ENCODE measurements around the gene BTBD16.

BTBD16 gene

DNA sequence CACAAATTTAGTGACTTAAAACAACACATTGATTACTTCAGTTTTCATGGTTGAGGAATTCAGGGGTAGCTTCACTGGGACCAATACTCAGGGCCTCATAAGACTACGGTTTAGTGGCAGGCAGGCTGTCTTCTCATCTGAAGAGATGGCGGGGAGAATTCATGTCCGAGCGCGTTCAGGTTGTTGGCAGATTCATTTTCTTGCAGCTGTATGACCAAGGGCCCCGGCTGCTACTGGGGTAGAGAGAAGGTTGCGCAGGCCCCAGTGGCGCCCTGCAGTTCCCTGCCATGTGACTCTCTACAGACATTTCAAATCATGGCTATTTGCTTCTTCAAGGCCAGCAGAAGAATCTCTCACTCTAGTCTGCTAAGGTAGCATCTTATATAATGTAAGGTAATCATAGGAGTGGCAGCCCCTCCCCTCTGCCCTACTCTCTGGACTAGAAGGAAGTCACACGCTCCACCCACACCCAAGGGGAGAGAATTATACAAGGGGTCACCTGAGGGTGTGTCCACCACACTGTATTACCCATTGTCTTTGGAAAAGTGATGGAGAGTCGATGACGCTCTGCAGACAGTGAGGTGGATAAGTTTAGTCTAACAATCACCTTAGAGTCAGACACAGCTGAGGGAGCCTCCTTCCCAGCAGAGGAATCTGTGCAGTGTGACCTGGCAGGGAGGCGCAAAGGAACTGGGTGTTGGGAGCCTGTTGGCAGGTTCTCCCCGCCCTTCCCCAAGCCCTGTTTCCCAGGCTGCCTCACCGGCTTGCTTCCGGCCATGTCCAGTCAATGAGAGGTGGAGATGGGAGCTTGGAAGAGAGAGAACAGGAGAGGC is 67.7 kb downstream of the BTBD16 start:
- in situ Hi-C loops (cut with MboI; ENCODE audit: low sequenced_read_pairs): no loop called here

DNA sequence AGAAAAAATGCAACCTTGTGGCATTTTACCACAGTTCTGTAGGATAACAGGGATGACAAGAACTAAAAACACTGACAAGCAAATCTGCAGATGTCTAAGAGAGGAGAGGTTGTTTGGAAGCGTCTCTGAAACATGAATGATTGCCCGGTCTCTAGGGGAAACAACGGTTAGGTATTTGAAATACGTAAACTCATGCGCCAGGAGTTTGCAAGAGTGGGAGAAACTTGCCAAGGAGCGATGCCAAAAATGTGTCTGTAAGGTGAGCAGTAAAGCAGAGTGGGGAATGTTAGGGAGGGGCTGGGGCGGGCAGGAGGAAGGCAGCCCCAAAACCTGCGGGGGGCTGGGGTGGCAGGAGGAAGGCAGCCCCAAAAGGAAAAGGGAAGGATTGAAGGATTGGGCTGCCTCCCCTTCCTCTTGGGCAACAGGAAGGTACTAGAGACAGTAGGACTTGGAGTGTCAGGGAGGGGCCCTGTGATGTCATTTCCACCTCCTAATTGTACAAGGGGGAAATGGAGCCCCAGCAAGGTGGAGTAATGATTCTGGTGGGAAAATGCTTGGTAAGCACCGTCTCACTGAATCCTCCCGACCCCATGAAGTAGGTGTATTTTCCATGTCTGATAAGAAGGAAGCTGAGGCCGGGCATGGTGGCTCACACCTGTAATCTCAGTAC is 70.2 kb downstream of the BTBD16 start:
- in situ Hi-C loops (cut with MboI; ENCODE audit: low sequenced_read_pairs): no loop called here

DNA sequence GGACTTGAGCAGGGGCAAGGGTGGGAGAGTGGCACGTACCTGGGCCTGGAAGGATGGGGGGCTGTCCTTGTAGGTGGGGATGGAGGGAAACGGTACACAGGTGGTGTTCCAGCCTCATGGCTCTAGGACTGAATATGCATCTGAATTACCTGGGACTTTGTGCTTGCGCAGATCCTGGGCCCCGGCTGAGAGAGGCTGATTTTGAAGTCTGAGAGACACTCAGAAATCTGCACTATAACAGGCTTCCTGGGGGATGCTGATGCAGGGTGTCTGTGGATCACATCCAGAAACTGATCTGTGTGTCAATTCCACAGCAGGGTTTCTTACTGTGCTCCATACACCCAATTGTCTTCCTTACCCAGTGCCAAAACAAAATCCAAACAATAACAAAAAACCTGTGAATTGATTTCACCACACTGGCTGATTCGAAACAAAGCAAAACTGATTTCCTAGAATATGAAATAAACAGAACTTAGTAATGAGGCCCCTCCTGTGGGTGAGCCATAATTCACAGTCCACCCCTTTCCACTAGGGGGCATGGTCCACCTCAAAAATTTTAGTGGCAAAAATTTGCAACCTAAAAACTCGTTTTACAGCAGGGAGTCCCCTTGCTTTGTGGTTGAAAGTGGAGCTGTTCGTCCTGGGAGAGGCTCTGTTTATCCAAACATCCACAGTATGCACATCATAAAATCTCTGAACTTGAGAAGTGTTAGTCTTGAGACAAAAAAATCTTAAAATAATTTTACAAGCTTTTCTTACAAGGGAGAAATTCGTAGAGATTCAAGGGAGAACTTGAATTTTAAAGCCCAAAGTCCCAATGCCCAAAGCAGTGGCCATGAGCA is 71.4 kb downstream of the BTBD16 start:
- in situ Hi-C loops (cut with MboI; ENCODE audit: low sequenced_read_pairs): no loop called here

DNA sequence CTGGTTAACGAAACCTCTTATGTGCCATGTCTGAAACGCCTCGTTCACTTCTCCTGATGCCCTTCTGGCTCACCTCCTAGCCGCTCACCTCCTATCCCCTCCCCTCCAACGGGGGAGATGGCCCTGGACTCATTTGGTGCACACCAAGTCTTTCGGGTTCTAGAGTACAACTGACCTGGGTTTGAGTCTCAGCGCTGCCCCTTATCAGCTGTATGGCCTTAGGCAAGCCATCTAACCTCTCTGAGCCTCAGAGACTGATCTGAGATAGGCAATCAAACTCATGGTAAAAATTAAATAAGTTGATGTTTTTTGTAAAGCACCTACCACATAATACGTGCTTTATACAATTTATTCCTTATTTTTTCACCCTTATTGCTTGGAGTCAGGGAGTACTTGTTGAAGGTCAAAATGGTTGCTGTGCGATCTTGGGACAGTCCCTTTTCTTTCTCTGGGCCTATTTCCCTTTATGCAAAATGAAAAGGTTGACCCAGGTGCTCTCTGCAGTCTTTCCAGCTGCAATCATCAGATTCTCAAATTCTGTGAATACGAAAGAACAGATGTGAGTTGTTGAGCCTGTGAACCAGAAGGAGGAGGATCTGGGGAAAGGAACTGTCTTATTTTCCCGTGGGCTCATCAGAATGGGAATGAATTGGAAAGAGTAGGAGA is 72.2 kb downstream of the BTBD16 start:
- in situ Hi-C loops (cut with MboI; ENCODE audit: low sequenced_read_pairs): no loop called here

DNA sequence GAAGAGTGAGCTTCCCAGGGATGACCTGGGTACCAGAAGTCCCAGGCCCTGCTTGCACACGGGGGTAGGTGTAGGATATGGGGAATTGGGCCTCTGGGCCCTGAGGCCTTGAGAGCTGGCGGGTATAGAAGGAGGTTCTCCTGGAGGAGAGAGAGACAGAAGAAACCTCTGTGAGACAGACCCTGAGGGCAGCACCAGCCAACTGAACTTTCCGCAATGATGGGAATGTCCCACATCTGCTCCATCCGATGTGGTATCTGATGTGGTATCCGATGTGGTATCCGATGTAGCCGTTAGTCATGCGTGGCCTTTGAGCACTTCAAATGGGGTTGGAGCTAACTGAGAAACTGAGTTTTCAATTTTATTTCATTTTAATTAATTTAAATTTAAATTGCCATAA is 72.8 kb downstream of the BTBD16 start:
- in situ Hi-C loops (cut with MboI; ENCODE audit: low sequenced_read_pairs): no loop called here

DNA sequence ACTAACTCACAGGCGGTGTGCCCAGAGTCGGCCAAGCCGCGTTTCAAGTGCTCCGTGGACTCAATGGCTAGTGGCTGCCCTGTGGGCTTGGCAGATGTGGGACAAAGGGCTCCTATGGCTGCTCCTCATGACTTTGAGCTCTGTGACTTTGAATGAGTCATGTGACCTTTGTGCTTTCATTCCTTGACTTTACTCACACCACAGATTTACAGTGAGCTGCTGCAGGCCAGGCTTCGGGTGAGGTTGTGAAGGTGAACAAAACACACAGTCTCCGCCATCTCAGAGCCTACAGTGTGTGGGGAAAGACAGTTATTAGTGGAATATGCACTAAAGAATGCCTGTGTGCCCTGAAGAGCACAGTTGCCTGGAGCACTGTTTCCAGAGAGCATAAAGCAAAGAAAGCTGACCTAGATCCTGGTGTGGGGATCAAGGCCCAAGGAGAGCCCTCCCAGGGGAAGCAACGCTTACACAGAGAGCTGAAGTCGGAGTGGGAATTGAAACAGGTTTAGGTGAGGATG is 73.7 kb downstream of the BTBD16 start:
- in situ Hi-C loops (cut with MboI; ENCODE audit: low sequenced_read_pairs): no loop called here

DNA sequence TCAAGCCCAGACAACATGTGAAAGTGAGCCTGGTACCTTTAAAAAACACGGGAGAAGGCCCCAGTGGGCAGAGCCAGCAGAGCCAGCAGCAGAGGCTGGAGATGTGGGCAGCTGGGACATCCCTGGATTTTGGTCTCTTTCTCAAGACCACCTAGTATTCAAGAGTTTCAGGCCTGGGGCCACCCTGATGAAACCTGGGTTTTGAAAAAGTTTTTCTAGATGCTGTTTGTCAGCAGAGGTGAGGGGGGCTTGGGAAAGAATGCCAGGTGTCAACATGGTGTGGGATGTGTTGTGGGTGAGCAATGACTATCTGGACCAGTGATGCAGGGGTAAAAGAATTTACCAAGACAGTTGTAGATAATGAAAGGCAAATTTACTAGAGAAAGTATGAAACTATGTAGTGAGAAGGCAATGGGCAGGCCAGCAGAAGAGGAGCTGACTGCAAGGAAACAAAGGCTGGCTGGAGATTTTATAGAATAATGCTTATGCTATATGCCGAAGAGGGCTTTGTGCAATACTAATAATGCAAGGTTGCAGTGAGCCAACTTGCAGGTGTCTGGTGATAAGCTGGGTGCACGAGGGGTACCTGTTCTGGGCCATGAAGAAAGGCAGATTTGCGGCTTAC is 75.3 kb downstream of the BTBD16 start:
- in situ Hi-C loops (cut with MboI; ENCODE audit: low sequenced_read_pairs): no loop called here

DNA sequence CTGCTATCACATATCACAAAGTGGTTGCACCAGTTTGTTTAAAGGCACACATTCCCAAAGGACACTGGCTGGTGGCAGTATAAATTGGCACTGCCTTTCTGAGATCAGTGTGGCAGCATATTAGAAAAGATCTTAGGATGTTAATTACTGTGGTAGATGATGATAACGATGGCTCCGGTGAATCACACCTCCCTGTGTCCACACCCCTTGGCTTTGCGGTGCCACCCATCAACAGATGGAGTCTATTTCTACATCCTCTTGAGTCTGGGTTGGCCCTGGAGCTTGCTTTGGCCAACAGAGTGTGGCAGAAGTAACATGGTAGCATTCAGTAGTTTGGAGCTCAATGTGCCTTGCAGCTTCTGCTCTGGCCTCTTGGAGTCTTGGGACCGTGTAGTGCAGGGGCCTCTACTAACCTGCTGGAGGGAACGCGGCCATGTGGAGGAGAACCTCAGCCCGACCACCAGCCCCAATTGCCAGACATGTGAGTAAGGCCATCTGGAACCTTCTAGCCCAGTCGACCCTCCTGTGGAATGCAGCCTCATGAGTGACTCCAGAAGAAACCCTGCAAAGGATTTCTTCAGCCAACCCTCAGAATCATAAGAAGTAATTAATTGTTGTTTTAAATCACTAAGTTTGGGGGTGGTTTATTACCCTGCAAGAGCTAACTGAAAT is 76.2 kb downstream of the BTBD16 start:
- in situ Hi-C loops (cut with MboI; ENCODE audit: low sequenced_read_pairs): no loop called here

DNA sequence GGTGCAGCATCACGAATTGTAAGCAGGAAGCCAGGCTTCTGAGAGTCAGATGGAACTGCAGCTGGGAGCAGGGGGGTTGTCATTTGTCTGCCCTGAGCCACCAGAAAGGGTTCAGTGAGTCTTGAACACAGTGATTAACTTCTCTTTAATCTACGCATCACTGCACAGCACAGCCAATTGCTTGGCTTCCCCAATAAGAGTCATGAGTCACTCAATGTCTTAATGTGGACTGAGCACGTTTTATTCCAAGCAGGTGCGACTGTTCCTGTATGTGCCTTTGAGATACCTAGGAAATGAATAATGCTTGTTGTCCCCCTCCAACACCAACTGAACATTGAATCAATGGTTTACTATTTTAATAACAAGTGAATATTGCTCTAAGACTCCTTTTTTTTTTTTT is 77.4 kb downstream of the BTBD16 start:
- in situ Hi-C loops (cut with MboI; ENCODE audit: low sequenced_read_pairs): no loop called here

DNA sequence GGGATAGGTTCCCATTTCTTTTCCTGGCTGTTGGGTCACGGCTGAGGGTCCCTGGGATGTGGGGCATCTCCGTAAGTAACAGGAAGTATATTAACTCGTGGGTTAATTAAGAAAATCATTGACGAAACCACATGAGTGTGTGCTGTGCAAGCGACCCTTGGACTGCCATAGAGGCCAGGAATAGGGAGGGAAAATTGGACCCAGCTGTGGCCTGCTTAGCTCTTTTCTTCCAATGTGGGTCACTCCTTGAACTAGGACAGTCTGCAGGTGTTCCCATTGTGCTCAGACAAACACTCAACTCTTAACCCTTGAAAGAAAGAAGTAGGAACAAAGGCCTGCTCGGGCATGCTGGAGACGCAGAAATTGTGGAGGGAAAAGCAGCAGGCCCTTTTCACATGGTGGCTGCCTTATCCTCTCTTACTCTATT is 77.9 kb downstream of the BTBD16 start:
- in situ Hi-C loops (cut with MboI; ENCODE audit: low sequenced_read_pairs): no loop called here

DNA sequence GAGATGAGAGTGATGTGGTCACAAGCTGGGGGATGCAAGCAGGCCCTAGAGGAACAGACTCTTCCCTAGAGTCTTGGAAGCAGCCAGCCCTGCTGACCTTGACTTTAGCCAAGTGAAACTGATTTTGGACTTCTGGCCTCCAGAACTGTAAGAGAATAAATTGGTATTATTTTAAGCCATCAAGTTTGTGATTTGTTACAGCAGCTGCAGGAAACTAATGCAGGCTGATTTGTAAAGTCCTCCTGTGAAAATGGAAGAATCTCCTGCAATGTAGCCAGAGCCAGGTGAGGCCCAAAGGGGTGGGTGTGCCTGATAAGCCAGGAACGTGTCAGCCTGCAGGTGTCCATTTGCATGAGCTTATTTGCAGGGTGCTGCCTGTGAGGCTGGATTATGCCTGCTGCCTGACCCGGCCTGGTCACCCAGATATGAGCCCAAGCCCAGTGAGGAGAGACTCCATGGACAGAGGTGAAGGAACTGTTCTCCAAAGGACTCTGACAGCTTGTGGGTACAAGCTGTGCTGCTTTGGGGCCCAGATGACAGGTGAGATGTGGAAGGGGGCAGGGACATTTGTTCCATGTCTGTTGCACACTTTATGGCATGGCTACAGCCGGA is 78.8 kb downstream of the BTBD16 start:
- in situ Hi-C loops (cut with MboI; ENCODE audit: low sequenced_read_pairs): no loop called here

DNA sequence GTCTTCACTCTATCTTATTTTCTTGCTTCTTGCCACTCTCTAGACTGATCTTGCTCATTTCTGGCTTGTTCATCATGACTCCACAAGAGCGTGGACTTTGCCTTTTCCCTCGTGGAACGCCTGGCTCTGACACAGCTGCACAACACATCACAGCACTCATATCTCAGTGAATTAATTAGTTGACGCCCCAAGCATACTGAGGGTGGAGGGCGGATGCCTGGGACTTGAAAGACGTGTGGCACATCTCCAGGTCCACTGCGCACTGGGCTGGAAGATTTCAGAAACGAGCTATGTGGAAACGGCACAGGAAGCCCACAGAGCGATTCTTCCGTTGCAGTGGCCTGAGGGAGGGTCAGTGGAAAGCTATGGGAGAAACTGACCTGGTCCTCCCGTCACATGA is 79.8 kb downstream of the BTBD16 start:
- in situ Hi-C loops (cut with MboI; ENCODE audit: low sequenced_read_pairs): no loop called here

DNA sequence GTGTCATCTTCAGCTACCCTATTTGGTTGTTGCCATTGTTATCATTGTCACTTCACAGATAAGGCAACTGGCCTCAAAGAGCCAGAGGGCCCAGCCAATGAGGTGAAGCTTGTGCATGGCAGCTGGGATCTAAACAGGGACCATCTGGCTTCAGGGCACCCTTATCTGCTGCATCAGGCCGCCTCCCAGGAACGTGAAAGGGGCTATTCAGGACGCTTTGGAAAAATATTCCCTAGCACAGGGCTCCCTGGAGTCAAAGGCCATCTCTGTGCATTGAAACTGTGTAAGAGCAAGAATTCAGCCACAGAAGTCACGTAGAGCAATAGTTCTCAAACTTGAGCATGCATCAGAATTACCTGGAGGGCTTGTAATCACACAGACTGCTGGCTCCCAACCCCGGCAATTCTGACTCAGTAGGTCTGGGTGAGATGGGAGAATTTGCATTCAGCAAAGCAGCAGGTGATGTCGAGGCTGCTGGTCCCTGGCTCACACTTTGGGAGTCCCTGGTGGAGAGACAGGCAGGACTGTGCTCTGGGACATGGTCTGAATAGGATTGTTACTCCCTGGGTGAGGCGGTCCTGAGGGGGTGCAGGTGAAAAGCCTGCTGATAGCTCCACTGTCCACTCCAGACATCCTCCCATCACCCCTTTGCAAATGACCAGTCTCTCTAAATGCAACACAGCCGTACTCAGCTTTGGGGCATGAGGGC is 81.9 kb downstream of the BTBD16 start:
- in situ Hi-C loops (cut with MboI; ENCODE audit: low sequenced_read_pairs): no loop called here

DNA sequence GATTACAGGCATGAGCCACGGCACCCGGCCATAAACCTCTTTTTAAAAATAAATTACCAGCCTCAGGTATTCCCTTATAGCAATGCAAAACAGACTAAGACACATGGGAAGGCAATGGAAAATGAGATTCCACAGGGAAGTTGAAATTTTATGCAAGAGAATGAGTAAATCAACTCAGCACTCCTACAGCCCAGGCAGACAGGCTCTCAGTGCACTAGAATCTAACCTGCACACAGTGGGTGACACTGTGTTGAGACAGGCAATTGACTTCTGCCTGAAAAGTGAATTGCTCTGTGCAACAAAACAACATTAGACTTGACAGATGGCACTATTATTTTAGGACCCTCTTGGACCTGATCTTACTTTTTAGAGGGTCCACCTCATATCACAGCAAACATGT is 83.3 kb downstream of the BTBD16 start:
- in situ Hi-C loops (cut with MboI; ENCODE audit: low sequenced_read_pairs): no loop called here

DNA sequence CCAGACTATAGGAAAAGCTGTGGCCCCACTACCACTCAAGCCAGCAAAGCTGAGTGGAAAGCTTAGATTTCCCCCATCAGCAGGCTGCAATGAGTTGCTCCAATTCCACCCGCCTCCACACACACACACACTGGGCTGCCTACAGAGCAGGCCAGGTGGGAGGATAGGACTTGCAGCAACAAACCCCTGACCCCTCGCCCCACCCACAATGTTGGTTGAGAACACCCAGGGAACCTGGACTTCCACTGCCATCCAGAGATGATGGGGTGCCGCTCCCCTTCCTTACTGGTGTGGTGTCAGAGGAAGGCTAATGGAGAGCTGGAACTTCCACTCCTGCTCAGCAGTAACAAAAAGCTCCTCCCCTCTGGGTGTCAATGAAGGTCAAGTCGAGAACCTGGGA is 86.6 kb downstream of the BTBD16 start:
- in situ Hi-C loops (cut with MboI; ENCODE audit: low sequenced_read_pairs): no loop called here

DNA sequence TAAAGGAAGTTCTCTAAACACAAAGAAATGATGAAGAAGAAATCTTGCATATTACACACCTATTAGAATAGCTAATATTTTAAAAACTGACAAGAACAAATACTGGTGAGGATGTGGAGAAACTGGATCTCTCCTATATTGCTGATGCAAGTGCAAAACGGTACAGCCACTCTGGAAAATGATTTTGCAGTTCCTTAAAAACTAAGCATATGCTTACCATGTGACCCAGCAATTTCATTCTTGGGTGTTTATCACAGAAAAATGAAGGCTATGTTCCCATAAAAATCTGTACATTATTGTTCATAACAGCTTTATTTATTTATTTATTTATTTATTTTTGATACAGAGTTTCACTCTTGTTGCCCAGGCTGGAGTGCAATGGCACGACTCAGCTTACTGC is 88.5 kb downstream of the BTBD16 start:
- in situ Hi-C loops (cut with MboI; ENCODE audit: low sequenced_read_pairs): no loop called here

DNA sequence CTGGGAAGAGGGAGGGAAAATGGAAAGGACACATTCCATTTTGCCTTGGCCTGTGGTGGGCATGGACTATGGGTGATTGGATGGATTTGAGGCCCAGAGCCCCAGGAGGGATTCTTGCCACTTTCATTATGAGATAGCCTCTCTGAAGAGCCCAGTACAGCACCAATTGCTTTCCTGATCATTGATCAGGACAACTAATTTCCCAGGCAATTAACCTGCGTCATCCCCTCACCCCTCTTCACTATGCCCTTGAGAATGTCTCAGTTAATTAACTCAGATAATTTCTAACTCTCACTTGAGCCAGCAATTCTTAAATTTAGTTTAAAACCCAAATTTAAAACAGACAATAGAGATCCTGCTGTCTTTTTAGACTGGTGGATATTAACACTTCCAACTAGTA is 90.0 kb downstream of the BTBD16 start:
- in situ Hi-C loops (cut with MboI; ENCODE audit: low sequenced_read_pairs): no loop called here

DNA sequence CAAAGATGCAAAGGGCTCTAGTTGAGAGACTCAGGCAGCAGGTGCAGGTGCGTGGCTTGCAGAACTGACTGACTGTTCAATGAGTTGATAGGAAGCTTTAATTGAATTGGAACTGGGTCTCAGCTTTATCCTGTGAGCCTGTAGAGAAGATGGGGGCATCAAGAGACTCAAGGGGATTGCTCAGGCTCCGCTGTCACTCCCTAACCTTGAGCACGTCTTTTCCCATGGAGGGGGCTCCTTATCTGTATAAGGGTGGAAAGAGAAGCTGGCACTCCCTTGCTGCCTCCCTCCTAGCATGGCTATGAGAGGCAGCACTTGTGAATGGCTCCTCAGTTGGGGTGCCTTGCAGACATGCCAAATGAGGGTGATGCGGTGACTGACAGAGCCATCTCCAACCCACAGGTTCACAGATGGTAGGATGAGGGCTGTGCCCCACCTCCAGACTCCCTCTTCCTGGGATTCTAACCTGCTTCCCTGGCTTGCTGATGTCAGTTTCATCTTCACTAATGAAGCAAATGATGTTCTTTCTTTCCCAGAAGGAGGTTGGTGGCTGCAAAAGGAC is 91.0 kb downstream of the BTBD16 start:
- in situ Hi-C loops (cut with MboI; ENCODE audit: low sequenced_read_pairs): no loop called here

DNA sequence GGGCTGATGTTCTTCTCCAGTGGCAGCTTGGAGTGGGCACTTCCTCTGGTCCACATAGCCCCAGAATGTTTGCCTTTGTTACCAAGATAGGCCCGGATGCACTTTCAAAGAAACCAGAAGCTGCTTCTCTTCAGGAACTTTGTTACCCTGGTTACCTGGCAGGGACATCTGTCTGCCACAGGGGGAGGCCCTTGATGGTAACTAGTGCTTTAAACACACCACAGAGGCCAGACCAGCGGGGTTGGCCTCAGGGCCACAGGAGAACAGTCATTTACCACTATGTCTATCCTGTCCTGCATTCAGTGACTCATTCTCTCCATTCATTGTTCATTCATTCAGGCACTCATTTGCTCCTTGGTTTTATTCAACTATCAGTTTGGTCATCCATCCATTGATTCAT is 91.5 kb downstream of the BTBD16 start:
- in situ Hi-C loops (cut with MboI; ENCODE audit: low sequenced_read_pairs): no loop called here

Data from hTERT RPE-1 (cell line).